ENCODE data around the gene CDK19. TPM values are rescaled to one million over a fixed set of nuclear protein-coding genes. Genes with fewer than 3 reads are reported as not detected.
A peak's percentile ranks its signal among the peaks of the same experiment; 100 is the strongest.

Gene CDK19
- total RNA-seq, 4 donors from 2014 or later = 3.0 to 7.4 (median 6.3) TPM

GRCh38 chr6:110621061-110621460 lies 194.2 kb downstream of the CDK19 start:
- TF ChIP-seq POLR2A (IDR thresholded peaks at IDR 0.05) (no peak), CTCF (IDR thresholded peaks at IDR 0.05 in 4 of 5, conservative IDR thresholded peaks at IDR 0.05 in 1 of 5) (no peak)
- Histone ChIP-seq H3K4me3 (no peak overlapping the region), H3K9me3 (no peaks in the 10 kb centered on the region), H3K36me3 (peaks cover 0 to 28% of the 10 kb centered on the region in 2 donors), H3K27me3 (no peaks in the 10 kb centered on the region), H3K27ac (no peak overlapping the region), H3K4me1 (peaks cover 0 to 11% of the 10 kb centered on the region in 2 donors)
- in situ Hi-C loops (cut with MboI; ENCODE audit: low sequenced_read_pairs in 4 of 4) = no loop called here
- DNase-seq (no peak), ATAC-seq (no peak)
- intact Hi-C loops (cut with DNase I; ENCODE audit: low total_unique reads) = no loop called here

GRCh38 chr6:110620065-110620464 lies 195.2 kb downstream of the CDK19 start:
- Histone ChIP-seq H3K9me3 (no peaks in the 10 kb centered on the region), H3K4me1 (peaks cover 0 to 11% of the 10 kb centered on the region in 2 donors), H3K27ac (no peak overlapping the region), H3K27me3 (no peaks in the 10 kb centered on the region), H3K4me3 (no peak overlapping the region), H3K36me3 (peaks cover 0 to 28% of the 10 kb centered on the region in 2 donors)
- no peak for DNase-seq
- in situ Hi-C loops (cut with MboI; ENCODE audit: low sequenced_read_pairs in 4 of 4) (no loop called here), intact Hi-C loops (cut with DNase I; ENCODE audit: low total_unique reads) (no loop called here)
- no peak for TF ChIP-seq CTCF (IDR thresholded peaks at IDR 0.05 in 4 of 5, conservative IDR thresholded peaks at IDR 0.05 in 1 of 5)
- no peak for TF ChIP-seq POLR2A (IDR thresholded peaks at IDR 0.05)
- ATAC-seq = no peak

GRCh38 chr6:110619275-110619908 lies 195.9 kb downstream of the CDK19 start:
- H3K27me3 ChIP-seq = no peaks in the 10 kb centered on the region
- TF ChIP-seq CTCF (IDR thresholded peaks at IDR 0.05 in 4 of 5, conservative IDR thresholded peaks at IDR 0.05 in 1 of 5) = no peak
- TF ChIP-seq POLR2A (IDR thresholded peaks at IDR 0.05) = no peak
- peaks cover 0 to 11% of the 10 kb centered on the region in 2 donors for H3K4me1 ChIP-seq
- DNase-seq (no peak), ATAC-seq (no peak)
- intact Hi-C loops (cut with DNase I; ENCODE audit: low total_unique reads) (no loop called here), in situ Hi-C loops (cut with MboI; ENCODE audit: low sequenced_read_pairs in 4 of 4) (no loop called here)
- H3K9me3 ChIP-seq = no peaks in the 10 kb centered on the region
- peak overlapping the region in 1 of 4 donors; percentile 19 for H3K27ac ChIP-seq
- peaks cover 0 to 29% of the 10 kb centered on the region in 2 donors for H3K36me3 ChIP-seq
- no peak overlapping the region for H3K4me3 ChIP-seq

GRCh38 chr6:110618591-110619267 lies 196.5 kb downstream of the CDK19 start:
- H3K4me3 ChIP-seq = no peak overlapping the region
- no peak for TF ChIP-seq POLR2A (IDR thresholded peaks at IDR 0.05)
- TF ChIP-seq CTCF (IDR thresholded peaks at IDR 0.05 in 4 of 5, conservative IDR thresholded peaks at IDR 0.05 in 1 of 5) = no peak
- peaks cover 0 to 11% of the 10 kb centered on the region in 2 donors for H3K4me1 ChIP-seq
- ATAC-seq (peak in 1 of 2 donors; percentile 27), DNase-seq (no peak)
- in situ Hi-C loops (cut with MboI; ENCODE audit: low sequenced_read_pairs in 4 of 4) (no loop called here), intact Hi-C loops (cut with DNase I; ENCODE audit: low total_unique reads) (no loop called here)
- no peaks in the 10 kb centered on the region for H3K9me3 ChIP-seq
- peak overlapping the region in 1 of 4 donors; percentile 19 for H3K27ac ChIP-seq
- peaks cover 0 to 35% of the 10 kb centered on the region in 2 donors for H3K36me3 ChIP-seq
- H3K27me3 ChIP-seq = no peaks in the 10 kb centered on the region
